ENCODE measurements around the gene SIGLEC7. TPM values are rescaled to one million over a fixed set of nuclear protein-coding genes. Genes with fewer than 3 reads are reported as not detected.

SIGLEC7 gene
- total RNA-seq, 4 donors from 2014 or later: 0.54 to 1.0 TPM; not detected in 2

GRCh38 chr19:51148580-51148979 is 6.5 kb downstream of the SIGLEC7 start:
- intact Hi-C loops (cut with DNase I): no loop called here
- DNase-seq: no peak
- 73 to 76% methylated on average over 3 of the region's 3 CpGs for WGBS, 2 donors
- Histone ChIP-seq H3K27ac (no peak overlapping the region), H3K36me3 (no peaks in the 10 kb centered on the region), H3K4me3 (replicated peaks in 1 of 3) (no peak overlapping the region), H3K9me3 (no peaks in the 10 kb centered on the region), H3K27me3 (no peaks in the 10 kb centered on the region), H3K4me1 (no peaks in the 10 kb centered on the region)
- TF ChIP-seq POLR2A (IDR thresholded peaks at IDR 0.05) (no peak), CTCF (IDR thresholded peaks at IDR 0.05) (no peak)

DNA sequence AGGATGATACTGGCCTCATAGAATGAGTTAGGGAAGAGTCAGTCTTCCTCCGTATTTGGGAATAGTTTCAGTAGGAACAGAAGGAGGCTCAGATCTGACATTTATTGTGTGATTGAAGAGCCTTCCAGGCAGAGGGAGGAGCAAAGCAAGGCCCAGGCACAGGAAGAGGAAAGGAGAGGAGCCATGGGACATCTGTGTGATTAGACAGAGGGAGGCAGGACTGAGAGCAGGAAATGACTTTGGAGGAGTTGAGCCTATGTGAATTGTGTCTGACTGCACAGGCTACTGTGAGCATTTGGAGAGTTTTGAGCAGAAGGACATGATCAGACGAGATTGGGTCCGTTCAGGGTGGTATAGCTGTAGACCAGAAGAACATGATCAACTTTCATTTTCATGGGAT is 8.5 kb downstream of the SIGLEC7 start:
- 73 to 80% methylated on average over 3 of the region's 3 CpGs for WGBS, 2 donors
- Histone ChIP-seq H3K27ac (no peak overlapping the region), H3K9me3 (no peaks in the 10 kb centered on the region), H3K4me1 (no peaks in the 10 kb centered on the region), H3K27me3 (no peaks in the 10 kb centered on the region), H3K4me3 (replicated peaks in 1 of 3) (no peak overlapping the region), H3K36me3 (no peaks in the 10 kb centered on the region)
- TF ChIP-seq CTCF (IDR thresholded peaks at IDR 0.05) (no peak), POLR2A (IDR thresholded peaks at IDR 0.05) (no peak)
- DNase-seq: no peak
- intact Hi-C loops (cut with DNase I): no loop called here

GRCh38 chr19:51156710-51157109 is 14.6 kb downstream of the SIGLEC7 start:
- intact Hi-C loops (cut with DNase I): no loop called here
- no peaks in the 10 kb centered on the region for H3K9me3 ChIP-seq
- H3K4me3 ChIP-seq (replicated peaks in 1 of 3): no peak overlapping the region
- no peak for TF ChIP-seq POLR2A (IDR thresholded peaks at IDR 0.05)
- H3K36me3 ChIP-seq: no peaks in the 10 kb centered on the region
- no peak overlapping the region for H3K27ac ChIP-seq
- no peaks in the 10 kb centered on the region for H3K4me1 ChIP-seq
- no peaks in the 10 kb centered on the region for H3K27me3 ChIP-seq
- no peak for DNase-seq
- WGBS, 2 donors: 54 to 62% methylated on average over 2 of the region's 2 CpGs

GRCh38 chr19:51157265-51157664 is 15.2 kb downstream of the SIGLEC7 start:
- no peak overlapping the region for H3K4me3 ChIP-seq (replicated peaks in 1 of 3)
- DNase-seq: no peak
- no peaks in the 10 kb centered on the region for H3K4me1 ChIP-seq
- no peaks in the 10 kb centered on the region for H3K36me3 ChIP-seq
- H3K27me3 ChIP-seq: no peaks in the 10 kb centered on the region
- TF ChIP-seq CTCF (IDR thresholded peaks at IDR 0.05) (no peak), POLR2A (IDR thresholded peaks at IDR 0.05) (no peak)
- intact Hi-C loops (cut with DNase I): no loop called here
- no peaks in the 10 kb centered on the region for H3K9me3 ChIP-seq
- WGBS, 2 donors: 29 to 40% methylated on average over 2 of the region's 2 CpGs
- H3K27ac ChIP-seq: no peak overlapping the region

GRCh38 chr19:51158474-51159129 is 16.5 kb downstream of the SIGLEC7 start:
- Histone ChIP-seq H3K27ac (no peak overlapping the region), H3K4me1 (no peaks in the 10 kb centered on the region), H3K4me3 (replicated peaks in 1 of 3) (no peak overlapping the region), H3K9me3 (no peaks in the 10 kb centered on the region), H3K36me3 (no peaks in the 10 kb centered on the region), H3K27me3 (no peaks in the 10 kb centered on the region)
- peak; percentile 32 to 47 for DNase-seq
- TF ChIP-seq POLR2A (IDR thresholded peaks at IDR 0.05): no peak
- TF ChIP-seq CTCF (IDR thresholded peaks at IDR 0.05): peak in 4 of 6 experiments; percentile 24 to 52 (median 36)
- intact Hi-C loops (cut with DNase I): no loop called here
- WGBS, 2 donors: 22 to 36% methylated on average over 7 of the region's 7 CpGs

Data from thyroid gland (tissue), 4 donors.